ENCODE measurements around the gene CCSER1.

CCSER1 gene

GRCh38 chr4:90926957-90927356 lies 799.8 kb downstream of the CCSER1 start:
- TF ChIP-seq CTCF (IDR thresholded peaks at IDR 0.05; ENCODE audit: control extremely low read depth, extremely low read depth, low read depth, missing control alignments) = no peak
- CTCF ChIA-PET = no interaction called here
- DNase-seq (ENCODE audit: extremely low spot score) = no peak
- POLR2A ChIA-PET = no interaction called here

- ChIA-PET CTCF (no interaction called here), POLR2A (no interaction called here)
- TF ChIP-seq CTCF (IDR thresholded peaks at IDR 0.05; ENCODE audit: control extremely low read depth, extremely low read depth, low read depth, missing control alignments) = no peak
- no peak for DNase-seq (ENCODE audit: extremely low spot score)
These were observed 816.1 kb downstream of the CCSER1 start for GRCh38 chr4:90943311-90943710.

DNA sequence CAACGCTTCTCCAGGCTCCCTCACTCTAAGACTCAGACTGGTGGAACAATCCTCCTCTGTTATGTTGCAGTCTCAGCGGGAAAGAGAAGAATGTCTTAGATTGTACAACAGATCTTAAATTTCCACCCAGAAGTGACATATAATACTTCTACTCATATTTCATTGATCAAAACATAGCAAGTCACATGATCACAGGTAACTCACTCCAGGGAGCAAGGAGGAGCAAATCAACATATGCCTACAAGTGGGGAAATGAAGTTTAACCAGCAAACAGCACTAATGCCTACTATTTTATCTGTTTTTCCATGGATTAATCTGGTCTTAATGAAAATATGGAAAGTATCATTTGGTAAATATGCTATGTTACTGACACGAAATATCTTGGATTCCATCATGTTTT lies 819.8 kb downstream of the CCSER1 start:
- POLR2A ChIA-PET = no interaction called here
- DNase-seq (ENCODE audit: extremely low spot score) = no peak

GRCh38 chr4:90950385-90950841 lies 823.2 kb downstream of the CCSER1 start:
- no peak for DNase-seq (ENCODE audit: extremely low spot score)
- POLR2A ChIA-PET = no interaction called here
- TF ChIP-seq CTCF (IDR thresholded peaks at IDR 0.05; ENCODE audit: control extremely low read depth, extremely low read depth, low read depth, missing control alignments) = no peak
- CTCF ChIA-PET = interaction anchor here (1.0 to 1.6 kb wide), 2 partner anchors 9 to 10 kb away, joined by 3 to 6 read pairs; no protein-coding TSS in a partner anchor

More for the DNA sequence above, 819.8 kb downstream of the CCSER1 start:
- CTCF ChIA-PET = no interaction called here
- TF ChIP-seq CTCF (IDR thresholded peaks at IDR 0.05; ENCODE audit: control extremely low read depth, extremely low read depth, low read depth, missing control alignments) = no peak

DNA sequence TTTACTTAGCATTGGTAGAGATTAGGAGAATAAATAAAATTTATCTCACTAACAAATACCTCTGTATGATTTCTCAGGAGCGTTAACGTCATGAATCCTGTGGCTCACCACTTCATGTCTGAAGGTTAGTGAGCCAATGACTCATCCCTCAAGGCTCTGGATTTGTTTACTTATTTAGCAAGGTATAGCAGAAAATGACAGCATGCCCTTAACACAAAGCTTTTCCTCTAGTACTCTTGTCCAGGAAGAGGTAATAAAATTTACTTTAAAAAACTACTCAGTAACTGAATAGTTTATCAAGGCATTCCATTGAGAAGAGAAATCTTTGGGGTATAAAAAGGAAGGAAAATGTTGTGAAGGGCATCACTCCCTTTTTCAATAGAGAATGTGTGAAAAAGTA lies 823.8 kb downstream of the CCSER1 start:
- no peak for TF ChIP-seq CTCF (IDR thresholded peaks at IDR 0.05; ENCODE audit: control extremely low read depth, extremely low read depth, low read depth, missing control alignments)
- CTCF ChIA-PET = interaction anchor here (1.0 to 1.6 kb wide), 2 partner anchors 9 kb away, joined by 3 to 6 read pairs; no protein-coding TSS in a partner anchor
- POLR2A ChIA-PET = no interaction called here
- no peak for DNase-seq (ENCODE audit: extremely low spot score)

- TF ChIP-seq CTCF (IDR thresholded peaks at IDR 0.05; ENCODE audit: control extremely low read depth, extremely low read depth, low read depth, missing control alignments) = no peak
- DNase-seq (ENCODE audit: extremely low spot score) = no peak
- CTCF ChIA-PET = no interaction called here
- POLR2A ChIA-PET = no interaction called here
These were observed 831.2 kb downstream of the CCSER1 start for GRCh38 chr4:90958256-90958895.
